GM19467 (cell line): ENCODE results near the gene RTL3.

Experiments
- ATAC-seq: cut with Tn5 transposase; IDR thresholded peaks from one replicate; pipeline ENCODE4 v1.9.1; 2021; ENCODE audit warnings: mild to moderate bottlenecking, moderate library complexity; ENCODE audit not compliant: unreplicated experiment

RTL3 gene

DNA sequence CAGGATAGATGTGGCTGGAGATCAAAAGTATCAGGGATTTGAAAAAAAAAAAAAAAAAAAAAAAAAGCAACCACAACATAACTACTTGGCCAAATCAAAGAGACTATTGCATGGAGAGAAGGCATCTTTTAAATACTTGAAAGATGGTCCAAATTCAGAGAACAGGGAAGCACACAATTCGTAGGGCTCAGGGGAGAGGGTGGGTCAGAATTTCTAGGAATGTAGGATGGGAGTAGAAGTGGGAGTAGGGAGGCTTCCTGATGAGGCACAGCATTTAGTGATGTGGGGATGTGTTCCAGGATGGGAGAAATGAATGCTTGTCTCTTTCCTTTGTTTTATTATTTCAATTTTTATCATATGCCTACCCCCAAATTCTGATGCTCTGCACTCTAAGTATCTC is 36.3 kb downstream of the RTL3 start:
- ATAC-seq = no peak

DNA sequence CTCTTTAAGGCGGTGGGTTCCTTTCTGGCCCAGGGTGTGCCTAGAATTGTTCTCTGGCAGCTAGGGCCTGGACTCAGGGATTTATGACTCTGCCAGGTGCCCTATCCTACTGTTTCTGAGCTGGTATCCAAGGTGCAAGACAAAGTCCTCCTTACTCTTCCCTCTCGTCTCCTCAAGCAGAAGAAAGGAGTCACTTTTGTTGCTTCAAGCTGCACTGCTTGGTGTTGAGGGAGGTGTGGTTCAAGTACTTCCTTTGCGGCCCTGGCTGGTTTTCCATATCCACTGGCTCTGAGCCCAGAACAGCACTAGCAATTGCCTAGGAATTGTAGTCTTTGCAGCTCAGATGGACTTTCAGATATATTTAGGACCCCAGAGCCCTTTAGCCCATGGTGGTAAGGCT is 39.3 kb downstream of the RTL3 start:
- no peak for ATAC-seq

- no peak for ATAC-seq
Observed at GRCh38 chrX:78618987-78619386, 40.1 kb downstream of the RTL3 start.

DNA sequence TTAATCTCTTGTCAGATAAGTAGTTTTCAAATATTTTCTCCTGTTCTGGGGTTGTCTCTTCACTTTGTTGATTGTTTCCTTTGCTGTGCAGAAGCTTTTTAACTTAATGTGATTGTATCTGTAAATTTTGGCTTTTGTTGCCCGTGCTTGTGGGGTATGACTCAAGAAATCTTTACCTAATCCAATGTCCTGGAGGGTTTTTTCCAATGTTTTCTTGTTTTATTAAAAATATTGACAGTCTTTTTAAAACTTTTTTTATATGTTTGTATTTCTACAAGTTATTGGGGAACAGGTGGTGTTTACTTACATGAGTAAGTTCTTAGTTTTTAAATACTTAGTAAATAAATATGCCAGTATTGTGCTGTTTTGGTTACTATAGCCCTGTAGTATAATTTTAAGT is 44.9 kb downstream of the RTL3 start:
- no peak for ATAC-seq
